GM13977 (cell line): Measurements from ENCODE around the gene ORM1.
"Not testable (repeated sequence)": the region's sequence is repeated elsewhere in the genome, so short reads cannot be mapped to it uniquely, and the experiment has no call there.

Source experiments
- DNase-seq: peaks from one replicate; pipeline ENCODE4 v3.0.0; 2012; ENCODE audit warnings: low spot score
- CTCF ChIP-seq: IDR thresholded peaks from 2 replicates; pipeline ENCODE4 v1.5.1; 2012; ENCODE audit warnings: mild to moderate bottlenecking, control low read depth; ENCODE audit not compliant: insufficient read depth; ENCODE audit errors: extremely low read depth, missing control alignments
- in situ Hi-C: fragments of 300-500 bp; cut with MboI; formaldehyde crosslinking; loops from one replicate; pipeline ENCODE4 v1.12.0; 2022; ENCODE audit warnings: low sequenced_read_pairs, low pct_unique_long_range_greater_than_20kb, mixed read lengths, inconsistent platforms; ENCODE audit not compliant: unreplicated experiment

ORM1 gene

GRCh38 chr9:114316605-114317230 lies 6.2 kb upstream of the ORM1 start:
- in situ Hi-C loops: no loop called here
- no peak for DNase-seq
- no peak for TF ChIP-seq CTCF

- DNase-seq: no peak
- in situ Hi-C loops: no loop called here
- TF ChIP-seq CTCF: no peak
Measured at GRCh38 chr9:114317665-114318357, 5.1 kb upstream of the ORM1 start.

- DNase-seq: no peak
- TF ChIP-seq CTCF: no peak
- in situ Hi-C loops: no loop called here
Measured at GRCh38 chr9:114318416-114318815, 4.5 kb upstream of the ORM1 start.

- no peak for DNase-seq
- in situ Hi-C loops: no loop called here
- no peak for TF ChIP-seq CTCF
Measured at GRCh38 chr9:114319147-114319546, 3.8 kb upstream of the ORM1 start.

GRCh38 chr9:114320710-114321109 lies 2.2 kb upstream of the ORM1 start:
- DNase-seq, in situ Hi-C loops: not testable (repeated sequence)

- in situ Hi-C loops: no loop called here
- DNase-seq: no peak
- no peak for TF ChIP-seq CTCF
Measured at GRCh38 chr9:114321759-114322158, 1.1 kb upstream of the ORM1 start.

GRCh38 chr9:114322160-114322818 lies 609 bp upstream of the ORM1 start:
- DNase-seq, in situ Hi-C loops: not testable (repeated sequence)

GRCh38 chr9:114323849-114324248 lies 951 bp downstream of the ORM1 start:
- in situ Hi-C loops, DNase-seq: not testable (repeated sequence)
